Nephron (organoid): ENCODE measurements around the gene ARAP3.

Experiments used
- H3K27ac Mint-ChIP-seq, 3 experiments: 2 replicates each; pipeline ENCODE4 v1.8.0; 2020; ENCODE audit warnings: mixed read lengths in 3 of 3, mild to moderate bottlenecking in 2 of 3, moderate library complexity in 1 of 3
- H3K27me3 Mint-ChIP-seq: 2 replicates; pipeline ENCODE4 v1.8.0; 2021; ENCODE audit warnings: low read depth, mild to moderate bottlenecking, moderate library complexity, mixed read lengths
- H3K36me3 Mint-ChIP-seq: 2 replicates; pipeline ENCODE4 v1.8.0; 2020; ENCODE audit warnings: low read depth, mixed read lengths
- H3K4me1 Mint-ChIP-seq: 2 replicates; pipeline ENCODE4 v1.8.0; 2020; ENCODE audit warnings: mixed read lengths
- H3K4me3 Mint-ChIP-seq, 3 experiments: 2 replicates each; pipeline ENCODE4 v1.8.0; 2020; ENCODE audit warnings: mild to moderate bottlenecking in 3 of 3, mixed read lengths in 3 of 3, moderate library complexity in 2 of 3
- H3K9me3 Mint-ChIP-seq: 2 replicates; pipeline ENCODE4 v1.8.0; 2020; ENCODE audit warnings: mixed read lengths
- CTCF ChIP-seq, 3 experiments: fragments of 200-600 bp; sonication (generic); IDR thresholded peaks; one replicate each; pipeline ENCODE4 v1.5.0; 2021; ENCODE audit warnings: antibody characterized with exemption in 3 of 3; ENCODE audit not compliant: unreplicated experiment in 3 of 3

The ARAP3 gene

GRCh38 chr5:141632650-141633049 lies 49.4 kb downstream of the ARAP3 start:
- peaks cover 18% of the 10 kb centered on the region for H3K4me1 Mint-ChIP-seq
- peaks cover 47% of the 10 kb centered on the region for H3K36me3 Mint-ChIP-seq
- H3K4me3 Mint-ChIP-seq: peak overlapping the region in 1 of 3 experiments; percentile 34
- no peak for TF ChIP-seq CTCF (IDR thresholded peaks at IDR 0.05; ENCODE audit: unreplicated experiment in 3 of 3)
- no peaks in the 10 kb centered on the region for H3K9me3 Mint-ChIP-seq
- peaks cover under 1% of the 10 kb centered on the region for H3K27me3 Mint-ChIP-seq
- no peak overlapping the region for H3K27ac Mint-ChIP-seq

GRCh38 chr5:141630570-141631140 lies 51.4 kb downstream of the ARAP3 start:
- Mint-ChIP-seq H3K27me3 (no peaks in the 10 kb centered on the region), H3K4me1 (peaks cover 10% of the 10 kb centered on the region), H3K36me3 (peaks cover 65% of the 10 kb centered on the region), H3K27ac (no peak overlapping the region), H3K4me3 (no peak overlapping the region), H3K9me3 (no peaks in the 10 kb centered on the region)
- TF ChIP-seq CTCF (IDR thresholded peaks at IDR 0.05; ENCODE audit: unreplicated experiment in 3 of 3): no peak

- Mint-ChIP-seq H3K9me3 (no peaks in the 10 kb centered on the region), H3K4me1 (peaks cover 7% of the 10 kb centered on the region), H3K36me3 (peaks cover 79% of the 10 kb centered on the region), H3K27me3 (no peaks in the 10 kb centered on the region), H3K27ac (no peak overlapping the region), H3K4me3 (no peak overlapping the region)
- TF ChIP-seq CTCF (IDR thresholded peaks at IDR 0.05; ENCODE audit: unreplicated experiment in 3 of 3): no peak
These were observed 53.7 kb downstream of the ARAP3 start for GRCh38 chr5:141628175-141628788.

- TF ChIP-seq CTCF (IDR thresholded peaks at IDR 0.05; ENCODE audit: unreplicated experiment in 3 of 3): no peak
- Mint-ChIP-seq H3K27me3 (no peaks in the 10 kb centered on the region), H3K36me3 (peaks cover 60% of the 10 kb centered on the region), H3K4me3 (no peak overlapping the region), H3K27ac (peak overlapping the region; percentile 27 to 64 (median 48)), H3K9me3 (no peaks in the 10 kb centered on the region), H3K4me1 (peaks cover 10% of the 10 kb centered on the region)
These were observed 58.4 kb downstream of the ARAP3 start for GRCh38 chr5:141623611-141624010.

GRCh38 chr5:141623186-141623585 lies 58.8 kb downstream of the ARAP3 start:
- Mint-ChIP-seq H3K36me3 (peaks cover 56% of the 10 kb centered on the region), H3K4me1 (peaks cover 11% of the 10 kb centered on the region), H3K27ac (peak overlapping the region; percentile 27 to 64 (median 48)), H3K27me3 (no peaks in the 10 kb centered on the region), H3K9me3 (no peaks in the 10 kb centered on the region), H3K4me3 (no peak overlapping the region)
- TF ChIP-seq CTCF (IDR thresholded peaks at IDR 0.05; ENCODE audit: unreplicated experiment in 3 of 3): no peak
